Measurements from ENCODE around the gene C1QL2.

Gene C1QL2

GRCh38 chr2:119158563-119159347, at the start of gene C1QL2:
Gene C1QL2, minus strand, starts transcription at chr2:119158751. Its CDS starts 482 bp downstream, at chr2:119158269.
- DNase-seq: peak; percentile 52 to 84

DNA sequence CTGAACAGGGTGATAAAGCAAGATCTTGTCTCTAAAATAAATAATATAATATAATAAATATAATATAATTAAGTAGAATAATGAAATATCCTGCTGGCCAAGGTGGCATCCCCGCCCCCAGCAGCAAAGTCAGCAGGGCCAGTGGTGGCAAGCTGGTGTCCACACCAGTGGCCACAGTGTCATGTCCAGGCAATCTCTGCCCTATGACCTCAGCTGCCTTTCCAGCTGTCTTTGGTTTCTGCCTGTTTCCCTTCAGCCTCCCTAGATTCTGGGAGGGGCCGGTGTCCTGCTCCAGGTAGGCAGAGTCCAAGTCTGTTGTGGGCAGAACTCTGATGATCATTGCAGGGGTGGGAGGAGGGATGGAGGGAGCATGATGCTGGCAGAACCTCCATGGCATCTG, 48.9 kb upstream of the C1QL2 start:
- DNase-seq: no peak

GRCh38 chr2:119206201-119206600, 47.6 kb upstream of the C1QL2 start:
- peak; percentile 20 to 25 for DNase-seq

- DNase-seq: no peak
These were observed 46.6 kb upstream of the C1QL2 start for GRCh38 chr2:119205001-119205706.

DNA sequence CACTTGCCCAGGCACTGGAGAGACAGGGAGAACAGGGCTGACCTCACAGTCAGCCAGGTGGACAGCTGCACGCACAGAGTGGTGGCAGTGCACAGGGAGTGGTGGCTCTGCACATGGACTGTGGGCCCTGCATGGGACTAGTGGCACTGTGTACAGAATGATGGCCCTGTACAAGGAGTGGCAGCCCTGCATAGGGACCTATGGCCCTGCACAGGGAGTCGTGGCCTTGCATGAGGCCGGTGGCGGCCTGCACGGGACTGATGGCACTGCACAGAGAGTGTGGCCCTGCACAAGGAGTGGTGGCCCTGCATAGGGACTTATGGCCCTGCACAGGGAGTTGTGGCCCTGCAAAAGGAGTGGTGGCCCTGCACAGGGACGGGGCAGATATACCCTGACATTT, 46.0 kb upstream of the C1QL2 start:
- DNase-seq: no peak

DNA sequence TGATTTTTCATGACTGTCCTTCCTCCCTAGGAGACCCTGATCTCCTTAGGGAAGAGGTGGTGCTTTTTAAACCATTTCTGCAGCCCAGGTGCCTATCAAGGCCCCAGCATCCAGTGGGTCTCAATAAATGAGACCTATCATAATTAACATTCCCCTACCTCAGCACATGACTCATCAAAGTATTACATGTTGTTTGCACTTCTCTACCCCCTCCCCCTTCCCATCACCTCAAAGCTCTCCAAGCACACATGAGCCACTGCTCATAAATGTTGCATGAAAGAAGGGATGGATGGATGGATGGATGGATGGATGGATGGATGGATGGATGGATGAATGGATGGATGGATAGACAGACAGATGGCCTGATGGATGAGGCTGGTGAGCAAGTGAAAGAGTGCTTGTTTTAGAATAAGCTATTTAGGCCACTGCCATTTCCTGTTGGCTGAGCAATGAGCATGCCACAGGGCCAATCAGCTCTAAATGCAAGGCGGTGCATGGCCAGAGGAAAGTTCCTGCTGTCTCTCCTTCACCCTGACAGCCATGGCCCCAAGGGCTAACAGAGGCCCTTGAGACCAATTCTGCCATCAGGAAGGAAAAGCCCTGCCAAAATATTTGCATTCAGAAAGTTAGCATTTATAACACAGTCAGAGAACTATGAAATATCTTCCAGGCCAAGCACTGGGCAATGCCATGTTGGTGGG, 44.2 kb upstream of the C1QL2 start:
- no peak for DNase-seq

DNA sequence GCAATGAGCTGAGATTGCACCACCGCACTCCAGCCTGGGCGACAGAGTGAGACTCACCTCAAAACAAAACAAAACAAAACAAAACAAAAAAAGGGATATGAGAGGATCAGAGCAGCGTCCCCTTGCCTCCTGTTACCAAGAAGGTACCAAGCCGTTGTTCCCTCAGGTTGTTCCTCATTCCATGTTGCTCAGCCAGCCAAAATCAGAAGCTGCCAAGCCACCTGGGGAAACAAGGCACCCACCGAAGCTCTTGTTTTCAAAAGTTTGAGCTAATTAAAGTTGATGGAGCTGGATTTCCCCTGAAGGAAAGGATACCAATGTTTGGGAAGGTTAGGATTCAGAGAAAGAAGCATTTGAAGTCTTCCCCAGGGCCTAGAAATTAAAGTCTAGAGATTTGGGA, 43.3 kb upstream of the C1QL2 start:
- DNase-seq: no peak

- DNase-seq: no peak
These were observed 39.8 kb upstream of the C1QL2 start for GRCh38 chr2:119198240-119198840.

DNA sequence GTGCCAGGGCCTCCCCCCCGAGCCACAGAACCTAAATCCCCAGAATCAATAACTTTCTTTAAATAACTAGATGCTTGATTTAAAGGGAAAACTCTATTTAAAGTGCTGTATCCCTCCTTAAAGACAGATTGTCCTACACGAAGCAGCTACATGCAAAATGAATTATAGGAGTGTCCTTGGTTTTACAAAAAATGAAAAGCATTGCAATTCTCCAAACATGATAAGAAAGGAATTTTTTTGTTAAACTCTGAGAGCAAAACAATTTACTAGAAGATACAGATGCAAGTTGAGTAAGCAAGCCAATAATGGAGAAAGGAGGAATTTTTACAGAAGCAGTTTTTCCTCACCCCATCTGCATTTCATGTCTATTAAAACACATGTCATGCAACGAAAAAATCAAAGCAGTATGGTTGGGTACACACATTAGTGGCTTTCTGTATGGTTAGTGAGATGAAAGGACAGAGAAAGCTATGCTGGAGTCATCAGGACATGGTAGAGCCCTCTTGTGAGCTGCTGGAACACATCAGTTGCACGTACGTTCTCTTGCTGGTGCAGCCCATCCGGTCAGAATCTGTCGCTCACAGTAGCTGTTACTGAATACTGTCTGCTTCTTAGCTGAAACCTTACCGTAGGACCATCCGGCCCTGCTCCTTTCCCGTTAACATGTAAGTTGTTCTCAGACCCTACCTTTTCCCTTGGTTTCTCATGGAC, 39.1 kb upstream of the C1QL2 start:
- DNase-seq: no peak

DNA sequence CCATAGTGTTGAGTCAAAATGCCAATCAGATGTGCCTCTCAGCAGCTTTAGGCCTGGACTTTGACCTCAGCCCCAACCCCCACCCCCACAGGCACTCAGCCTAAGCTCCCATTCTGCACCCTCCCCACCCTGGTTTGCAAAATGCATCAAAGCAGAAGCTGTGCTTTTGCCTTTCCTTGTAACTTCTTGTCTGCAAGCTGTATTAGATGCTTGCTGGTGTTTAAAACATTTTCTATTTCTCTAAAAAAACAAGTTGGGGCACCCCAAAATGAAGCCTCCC, 38.5 kb upstream of the C1QL2 start:
- DNase-seq: peak in 1 of 2 experiments; percentile 45

DNA sequence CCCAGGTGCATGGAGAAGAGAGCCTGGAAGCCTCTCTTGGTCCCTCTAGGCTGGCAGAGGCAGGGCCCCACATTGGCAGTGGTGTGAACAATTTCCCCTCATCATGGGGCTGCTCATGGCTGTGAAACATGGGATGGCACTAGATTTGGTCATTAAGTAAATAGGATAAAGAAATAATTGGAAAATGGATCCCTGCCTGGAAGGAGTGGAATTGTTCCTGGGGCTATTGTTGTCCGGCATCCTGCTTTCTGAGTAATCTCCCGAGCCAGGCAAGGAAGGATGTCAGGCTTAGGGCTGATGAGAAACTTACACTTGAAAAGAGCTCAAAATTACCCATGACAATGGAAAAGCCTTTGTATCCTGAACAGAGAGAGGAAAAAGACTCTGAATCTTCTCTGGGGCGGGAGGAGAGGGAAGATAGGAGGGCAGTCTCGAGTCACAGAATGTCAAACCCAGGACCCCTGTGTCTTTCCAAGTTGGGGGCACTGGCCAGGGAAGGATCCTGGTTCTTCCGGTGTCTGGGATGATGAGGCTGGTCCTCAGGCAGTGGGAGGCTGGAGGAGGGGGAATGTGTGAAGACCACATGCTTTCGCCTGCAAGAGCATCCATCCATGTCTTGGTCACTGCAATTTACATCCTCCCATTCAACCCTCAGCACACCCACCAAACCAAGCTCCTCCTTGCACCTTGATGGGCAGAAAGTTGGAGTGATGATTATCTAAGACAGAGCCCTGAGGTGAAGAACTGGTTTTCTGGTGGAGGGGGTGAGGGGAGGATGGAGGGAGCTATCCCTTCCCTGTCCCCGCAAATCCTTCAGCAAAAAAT, 38.0 kb upstream of the C1QL2 start:
- no peak for DNase-seq

DNA sequence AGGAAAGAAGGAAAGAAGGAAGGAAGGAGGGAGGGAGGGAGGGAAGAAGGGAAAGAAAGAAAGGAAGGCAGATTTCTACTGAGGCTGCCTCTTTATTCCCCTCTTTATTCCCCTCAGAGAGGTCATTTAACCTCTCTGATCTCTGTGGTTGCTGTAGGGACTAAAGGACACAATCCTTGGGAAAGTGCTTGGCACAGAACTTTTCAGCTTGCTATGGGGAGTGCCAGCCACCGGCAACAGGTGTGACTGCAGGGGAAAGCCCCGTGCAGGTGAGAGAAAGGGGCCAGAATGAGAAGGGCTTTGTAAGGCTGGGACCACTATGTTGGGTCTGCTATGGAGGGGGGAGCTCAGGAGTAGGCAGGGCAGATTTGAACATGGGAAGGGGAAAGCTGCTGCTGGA, 37.3 kb upstream of the C1QL2 start:
- no peak for DNase-seq

GRCh38 chr2:119195001-119195400, 36.5 kb upstream of the C1QL2 start:
- no peak for DNase-seq

DNA sequence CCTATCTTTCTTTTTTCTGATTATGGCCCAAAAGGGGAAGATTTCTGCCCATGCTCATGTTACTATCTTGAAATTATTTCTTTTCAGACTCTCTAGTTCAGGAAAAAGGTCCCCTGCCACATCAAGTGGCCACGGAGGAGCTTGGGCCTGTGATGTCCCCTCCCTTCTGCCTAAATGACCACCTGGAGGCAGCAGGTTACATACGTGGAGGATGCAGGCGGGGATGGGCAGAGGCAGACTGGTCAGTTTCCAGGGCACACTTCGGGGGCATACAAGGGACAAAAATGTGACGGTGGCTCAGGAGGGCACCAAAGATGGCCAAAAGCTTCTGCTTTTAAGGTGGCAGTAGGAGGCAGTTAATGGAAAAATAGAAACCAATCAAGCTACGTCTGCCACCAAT, 34.3 kb upstream of the C1QL2 start:
- DNase-seq: no peak

GRCh38 chr2:119190321-119191111, 32.0 kb upstream of the C1QL2 start:
- no peak for DNase-seq

DNA sequence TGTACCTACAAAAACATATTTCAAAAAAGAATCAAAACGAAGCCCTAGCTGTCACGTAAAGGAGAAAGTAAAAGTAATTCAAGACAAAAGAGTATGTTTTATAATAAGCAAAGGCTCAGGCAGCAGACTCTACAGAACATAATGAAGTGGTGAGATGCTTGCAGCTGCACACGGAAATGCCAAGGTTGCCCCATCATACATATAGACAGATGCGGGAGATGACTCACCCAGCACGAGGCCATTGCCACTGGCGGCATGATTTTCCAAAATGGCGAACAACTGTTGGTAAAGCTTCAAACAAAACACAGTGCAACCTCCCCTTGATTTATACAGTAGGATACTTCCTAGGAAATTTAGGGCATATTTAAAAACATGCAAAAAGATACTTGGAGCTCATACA, 26.0 kb upstream of the C1QL2 start:
- DNase-seq: no peak

GRCh38 chr2:119181791-119182445, 23.4 kb upstream of the C1QL2 start:
- DNase-seq: no peak

- DNase-seq: no peak
These were observed 22.8 kb upstream of the C1QL2 start for GRCh38 chr2:119181391-119181790.

DNA sequence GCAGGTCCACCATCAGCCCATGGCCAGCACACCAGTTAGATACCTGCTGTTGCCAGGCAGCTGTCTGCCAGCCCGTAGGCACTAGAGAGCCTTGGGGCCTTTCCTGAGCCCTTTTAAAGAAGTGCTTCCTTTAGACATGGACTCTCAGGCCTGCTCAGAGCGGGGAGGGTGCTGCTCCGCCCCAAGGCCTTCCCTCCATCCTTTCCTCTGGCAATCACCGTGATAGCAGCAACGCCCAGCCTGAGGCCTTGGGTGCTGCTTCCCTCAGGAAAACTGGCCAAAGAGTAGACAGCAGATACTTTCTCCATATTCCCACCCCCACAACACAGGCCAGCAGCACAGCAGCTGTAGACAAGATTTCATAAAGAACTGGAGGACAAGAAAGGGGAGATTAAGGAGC, 22.3 kb upstream of the C1QL2 start:
- no peak for DNase-seq

GRCh38 chr2:119179991-119180390, 21.4 kb upstream of the C1QL2 start:
- no peak for DNase-seq

DNA sequence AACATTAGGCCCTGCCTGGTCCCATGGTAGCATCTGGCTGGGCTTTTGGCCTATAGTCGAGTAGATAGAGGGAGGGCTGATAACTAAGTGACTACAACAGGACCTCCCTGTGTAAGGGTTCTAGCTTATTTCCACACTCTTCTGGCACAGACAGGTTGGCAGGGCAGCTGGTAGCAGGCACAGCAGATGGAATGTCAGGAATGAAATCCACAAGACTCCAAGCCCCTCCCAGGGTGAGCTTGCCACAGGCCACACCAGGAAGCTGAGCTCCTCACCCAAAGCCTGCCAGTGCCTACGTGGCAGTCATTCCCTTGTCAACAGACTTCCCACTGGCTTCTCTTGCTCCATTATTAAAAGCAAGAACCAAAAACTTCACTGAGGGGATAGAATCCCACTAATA, 20.7 kb upstream of the C1QL2 start:
- DNase-seq: no peak

All from NCI-H526 (cell line).